NCI-H345 treated with DMSO at 0.1 percent for 48 hours (cell line): ENCODE results near the gene NOTCH2.

Experiments used
- DNase-seq: peaks from one replicate; lab custom pipeline; 2025; ENCODE audit not compliant: unreplicated experiment; lab: John Stamatoyannopoulos, UW

NOTCH2 gene

GRCh38 chr1:119948342-119949214 is 120.9 kb downstream of the NOTCH2 start:
- peak; percentile 75 for DNase-seq

- DNase-seq, result no peak
Observed at GRCh38 chr1:119947468-119947867, 122.0 kb downstream of the NOTCH2 start.

GRCh38 chr1:119946724-119947123 is 122.7 kb downstream of the NOTCH2 start:
- DNase-seq, result no peak

- no peak for DNase-seq
Observed at GRCh38 chr1:119943216-119943615, 126.2 kb downstream of the NOTCH2 start.

GRCh38 chr1:119941392-119941791 is 128.1 kb downstream of the NOTCH2 start:
- no peak for DNase-seq

- no peak for DNase-seq
Observed at GRCh38 chr1:119940697-119941096, 128.8 kb downstream of the NOTCH2 start.

GRCh38 chr1:119937198-119937597 is 132.3 kb downstream of the NOTCH2 start:
- no peak for DNase-seq

- DNase-seq, result no peak
Observed at GRCh38 chr1:119935915-119936314, 133.5 kb downstream of the NOTCH2 start.

GRCh38 chr1:119935373-119935772 is 134.1 kb downstream of the NOTCH2 start:
- no peak for DNase-seq

- DNase-seq, result no peak
Observed at GRCh38 chr1:119933397-119933796, 136.1 kb downstream of the NOTCH2 start.

GRCh38 chr1:119929643-119930315 is 139.7 kb downstream of the NOTCH2 start:
- DNase-seq, result no peak

- no peak for DNase-seq
Observed at GRCh38 chr1:119926553-119926952, 142.9 kb downstream of the NOTCH2 start.

- DNase-seq, result no peak
Observed at GRCh38 chr1:119924948-119925898, 144.2 kb downstream of the NOTCH2 start.

- no peak for DNase-seq
Observed at GRCh38 chr1:119920104-119920968, 149.1 kb downstream of the NOTCH2 start.

- DNase-seq, result no peak
Observed at GRCh38 chr1:119919241-119919640, 150.2 kb downstream of the NOTCH2 start.

GRCh38 chr1:119918301-119918700 is 151.2 kb downstream of the NOTCH2 start:
- DNase-seq, result no peak

- no peak for DNase-seq
Observed at GRCh38 chr1:119917304-119918055, 152.0 kb downstream of the NOTCH2 start.

GRCh38 chr1:119915517-119915916 is 153.9 kb downstream of the NOTCH2 start:
- no peak for DNase-seq

GRCh38 chr1:119914071-119914470 is 155.4 kb downstream of the NOTCH2 start:
- no peak for DNase-seq

- DNase-seq, result no peak
Observed at GRCh38 chr1:119912963-119913362, 156.5 kb downstream of the NOTCH2 start.
